HG02981 (cell line): Measurements from ENCODE around the gene FBXL12.
A peak's percentile ranks its signal among the peaks of the same experiment; 100 is the strongest.
"Not testable (repeated sequence)": the region's sequence is repeated elsewhere in the genome, so short reads cannot be mapped to it uniquely, and the experiment has no call there.

Source experiments
- ATAC-seq: cut with Tn5 transposase; IDR thresholded peaks from one replicate; pipeline ENCODE4 v1.9.1; 2021; ENCODE audit warnings: mild to moderate bottlenecking, moderate library complexity; ENCODE audit not compliant: unreplicated experiment

FBXL12 gene

GRCh38 chr19:9842834-9843625 lies 24.2 kb upstream of the FBXL12 start:
- no peak for ATAC-seq

- no peak for ATAC-seq
Measured at GRCh38 chr19:9839415-9839814, 20.5 kb upstream of the FBXL12 start.

- no peak for ATAC-seq
Measured at GRCh38 chr19:9838324-9838723, 19.4 kb upstream of the FBXL12 start.

- ATAC-seq, result no peak
Measured at GRCh38 chr19:9836021-9836420, 17.1 kb upstream of the FBXL12 start.

- ATAC-seq, result peak; percentile 8
Measured at GRCh38 chr19:9835507-9835949, 16.6 kb upstream of the FBXL12 start.

- ATAC-seq, result peak; percentile 95
Measured at GRCh38 chr19:9834726-9835506, 16.0 kb upstream of the FBXL12 start, which contains the start of gene PIN1. TSS of gene PIN1 (plus strand) at chr19:9835318. CDS start at chr19:9835345, 27 bp downstream.

- no peak for ATAC-seq
Measured at GRCh38 chr19:9834307-9834725, 15.4 kb upstream of the FBXL12 start.

GRCh38 chr19:9828551-9829063 lies 9.7 kb upstream of the FBXL12 start:
- ATAC-seq, result no peak

- peak; percentile 84 for ATAC-seq
Measured at GRCh38 chr19:9827289-9828238, 8.7 kb upstream of the FBXL12 start, which contains the start of gene UBL5. TSS of gene UBL5 (plus strand) at chr19:9827918. CDS start at chr19:9828338, 420 bp downstream.

GRCh38 chr19:9823816-9824215 lies 4.9 kb upstream of the FBXL12 start:
- ATAC-seq, result no peak

- not testable (repeated sequence) for ATAC-seq
Measured at GRCh38 chr19:9820034-9820433, 1.2 kb upstream of the FBXL12 start.

GRCh38 chr19:9819596-9819909 lies 674 bp upstream of the FBXL12 start:
- ATAC-seq, result no peak

GRCh38 chr19:9818175-9818733 lies 625 bp downstream of the FBXL12 start:
- no peak for ATAC-seq

GRCh38 chr19:9811139-9811538 lies 7.7 kb downstream of the FBXL12 start:
- no peak for ATAC-seq

- ATAC-seq, result no peak
Measured at GRCh38 chr19:9808855-9809824, 9.7 kb downstream of the FBXL12 start.

- ATAC-seq, result no peak
Measured at GRCh38 chr19:9806803-9807202, 12.1 kb downstream of the FBXL12 start.

- no peak for ATAC-seq
Measured at GRCh38 chr19:9801976-9802375, 16.9 kb downstream of the FBXL12 start.

- no peak for ATAC-seq
Measured at GRCh38 chr19:9799162-9799561, 19.7 kb downstream of the FBXL12 start.

- ATAC-seq, result no peak
Measured at GRCh38 chr19:9797871-9798270, 21.0 kb downstream of the FBXL12 start.
